ENCODE data around the gene PTGES3L.
"Not testable (repeated sequence)": the region's sequence is repeated elsewhere in the genome, so short reads cannot be mapped to it uniquely, and the experiment has no call there.

The PTGES3L gene

DNA sequence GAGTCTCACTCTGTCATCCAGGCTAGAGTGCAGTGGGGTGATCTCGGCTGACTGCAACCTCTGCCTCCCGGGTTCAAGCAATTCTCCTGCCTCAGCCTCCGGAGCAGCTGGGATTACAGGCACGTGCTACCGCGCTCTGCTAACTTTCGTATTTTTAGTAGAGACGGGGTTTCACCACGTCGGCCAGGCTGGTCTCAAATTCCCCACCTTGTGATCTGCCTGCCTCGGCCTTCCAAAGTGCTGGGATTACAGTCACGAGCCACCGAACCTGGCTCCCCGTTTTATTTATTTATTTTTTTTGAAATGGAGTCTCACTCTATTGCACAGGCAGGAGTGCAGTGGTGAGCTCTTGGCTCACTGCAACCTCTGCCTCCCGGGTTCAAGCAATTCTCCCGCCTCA is 4.2 kb downstream of the PTGES3L start:
- DNase-seq = not testable (repeated sequence)

DNA sequence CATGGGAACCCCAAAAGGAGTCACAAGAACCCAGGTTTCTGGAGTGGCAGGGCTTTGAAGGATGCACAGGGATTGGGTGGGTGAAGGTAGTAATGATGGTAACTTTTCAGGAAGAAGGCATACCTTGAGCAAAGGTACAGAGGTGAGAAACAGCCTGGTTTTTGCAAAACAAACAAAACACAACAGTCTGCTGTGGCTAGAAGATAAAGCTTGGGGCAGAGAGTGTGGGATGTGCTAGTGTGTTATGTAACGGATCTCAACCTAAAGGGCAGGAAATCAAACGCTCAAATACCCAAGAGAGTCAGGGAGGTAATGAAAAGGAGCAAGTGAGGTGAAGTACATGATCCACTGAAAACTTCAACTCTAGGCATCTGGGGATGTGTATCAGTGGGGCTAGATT is 4.6 kb downstream of the PTGES3L start:
- DNase-seq = no peak

DNA sequence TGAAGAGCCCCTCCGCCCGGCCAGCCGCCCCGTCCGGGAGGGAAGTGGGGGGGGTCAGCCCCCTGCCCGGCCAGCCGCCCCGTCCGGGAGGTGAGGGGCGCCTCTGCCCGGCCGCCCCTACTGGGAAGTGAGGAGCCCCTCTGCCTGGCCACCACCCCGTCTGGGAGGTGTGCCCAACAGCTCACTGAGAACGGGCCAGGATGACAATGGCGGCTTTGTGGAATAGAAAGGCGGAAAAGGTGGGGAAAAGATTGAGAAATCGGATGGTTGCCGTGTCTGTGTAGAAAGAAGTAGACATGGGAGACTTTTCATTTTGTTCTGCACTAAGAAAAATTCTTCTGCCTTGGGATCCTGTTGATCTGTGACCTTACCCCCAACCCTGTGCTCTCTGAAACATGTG is 6.6 kb downstream of the PTGES3L start:
- DNase-seq = not testable (repeated sequence)

DNA sequence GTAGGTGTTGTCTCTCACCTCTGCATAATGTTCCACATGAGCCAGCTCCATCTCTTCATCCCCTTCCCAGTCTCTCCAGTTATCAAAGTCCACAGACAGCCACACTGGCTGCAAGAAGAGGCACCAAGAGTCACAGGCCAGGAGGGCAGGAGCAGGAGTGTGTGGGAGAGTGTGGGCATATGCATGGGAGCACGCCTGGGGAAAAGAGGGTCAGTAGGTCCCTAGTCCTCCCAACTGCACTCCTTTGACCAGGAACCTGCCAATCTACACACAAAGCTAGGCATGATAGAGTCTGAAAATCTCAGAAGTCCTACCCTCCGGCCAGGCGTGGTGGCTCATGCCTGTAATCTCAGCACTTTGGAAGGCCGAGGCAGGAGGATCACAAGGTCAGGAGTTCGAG is 8.3 kb downstream of the PTGES3L start:
- DNase-seq = no peak

DNA sequence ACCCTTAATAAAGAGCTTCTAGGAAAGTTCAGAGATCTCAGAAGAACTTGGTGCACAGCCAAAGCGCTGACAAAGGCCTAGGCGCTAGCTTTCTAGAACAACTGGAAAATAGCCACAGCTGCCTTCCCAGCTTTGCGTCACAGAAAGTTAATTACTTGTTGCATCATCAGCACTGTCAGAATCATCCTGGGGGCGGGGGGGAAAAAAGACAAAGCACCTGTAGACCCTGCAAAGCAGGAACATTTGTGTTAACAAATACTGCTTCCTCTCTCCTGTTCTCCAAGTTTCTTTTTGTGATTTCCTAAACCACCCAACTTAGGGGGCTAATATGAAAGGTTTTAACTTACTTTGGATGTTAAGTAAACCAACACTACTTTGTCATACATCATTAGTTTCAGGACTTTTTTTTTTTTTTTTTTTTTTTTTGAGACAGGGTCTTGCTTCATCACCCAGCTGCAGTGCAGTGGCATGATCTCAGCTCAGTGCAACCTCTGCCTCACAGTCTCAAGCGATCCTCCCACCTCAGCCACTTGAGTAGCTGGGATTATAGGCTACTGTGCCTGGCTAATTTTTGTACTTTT is 10.8 kb downstream of the PTGES3L start:
- no peak for DNase-seq

DNA sequence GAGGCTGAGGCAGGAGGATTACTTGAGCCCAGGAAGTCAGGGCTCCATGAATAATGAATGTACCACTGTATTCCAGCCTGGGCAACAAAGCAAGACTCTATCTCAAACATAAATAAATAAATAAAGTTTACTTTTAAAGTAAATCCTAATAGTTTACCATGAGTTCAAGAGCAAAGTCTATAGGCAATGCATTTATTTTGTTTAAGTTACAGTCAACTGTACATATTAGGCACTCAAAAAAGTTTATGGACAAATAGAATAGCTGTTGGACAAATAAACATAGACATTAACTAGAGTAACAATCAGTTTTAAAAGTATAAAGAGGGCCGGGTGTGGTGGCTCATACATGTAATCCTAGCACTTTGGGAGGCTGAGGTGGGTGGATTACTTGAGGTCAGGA is 12.0 kb downstream of the PTGES3L start:
- no peak for DNase-seq

DNA sequence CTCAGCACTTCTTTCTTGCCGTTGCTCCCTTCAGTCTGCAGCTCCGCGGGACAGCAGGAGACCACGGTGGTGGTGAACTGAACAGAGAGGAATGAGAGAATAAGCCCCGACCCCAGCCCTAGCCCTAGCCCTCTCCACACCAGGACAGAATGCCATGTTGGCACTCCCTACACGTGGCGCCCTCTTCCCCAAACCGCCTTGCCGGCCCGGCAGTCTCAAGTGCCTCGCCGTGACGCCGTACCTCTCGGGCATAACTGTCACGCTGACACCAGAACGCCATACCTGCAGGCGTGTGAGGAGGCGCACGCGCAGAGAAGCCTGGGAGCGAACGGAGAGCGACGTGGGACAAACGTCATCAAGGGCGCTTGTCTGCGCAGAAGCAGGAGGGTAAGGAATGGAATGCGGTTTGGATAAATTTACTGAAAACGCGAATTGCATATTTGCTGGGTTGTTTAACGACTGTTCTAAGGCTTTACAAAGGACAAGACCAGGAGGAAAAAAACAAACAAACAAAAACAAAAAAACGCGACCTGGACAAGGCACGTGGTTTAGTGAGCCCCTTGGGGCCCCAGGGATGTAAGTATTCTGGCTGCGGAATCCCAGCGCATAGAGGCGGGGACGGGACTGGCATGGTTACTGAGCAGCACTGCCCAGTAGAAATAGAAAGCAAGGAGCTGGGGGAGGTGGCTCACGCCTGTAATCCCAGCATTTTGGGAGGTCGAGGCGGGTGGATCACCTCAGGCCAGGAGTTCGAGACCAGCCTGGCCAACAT is 15.5 kb downstream of the PTGES3L start, which contains the start of gene AARSD1:
AARSD1 (minus strand) TSS at position 294 of the 772 bp plus-strand sequence; CDS start at position 280, 14 bp downstream.
- peak; percentile 74 for DNase-seq

DNA sequence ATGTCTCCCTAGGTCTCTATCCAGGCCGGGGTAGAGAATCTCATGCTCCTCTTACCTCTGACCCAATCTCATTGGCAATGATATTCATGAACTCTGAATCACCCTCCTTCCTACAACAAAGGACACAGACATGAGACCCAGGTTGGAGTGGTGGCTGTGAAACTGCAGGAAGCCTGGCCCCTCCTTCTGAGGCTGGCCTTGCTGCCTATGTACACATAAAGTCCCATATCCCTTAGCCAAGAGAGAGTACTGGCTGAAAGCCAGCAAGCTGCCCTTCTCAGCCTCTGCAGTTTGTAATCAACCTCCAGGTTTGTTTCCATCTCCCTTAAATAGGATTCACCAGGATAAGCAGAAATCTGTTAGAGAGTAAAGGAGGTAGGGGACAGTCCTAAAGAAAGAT is 26.2 kb downstream of the PTGES3L start:
- DNase-seq = no peak

DNA sequence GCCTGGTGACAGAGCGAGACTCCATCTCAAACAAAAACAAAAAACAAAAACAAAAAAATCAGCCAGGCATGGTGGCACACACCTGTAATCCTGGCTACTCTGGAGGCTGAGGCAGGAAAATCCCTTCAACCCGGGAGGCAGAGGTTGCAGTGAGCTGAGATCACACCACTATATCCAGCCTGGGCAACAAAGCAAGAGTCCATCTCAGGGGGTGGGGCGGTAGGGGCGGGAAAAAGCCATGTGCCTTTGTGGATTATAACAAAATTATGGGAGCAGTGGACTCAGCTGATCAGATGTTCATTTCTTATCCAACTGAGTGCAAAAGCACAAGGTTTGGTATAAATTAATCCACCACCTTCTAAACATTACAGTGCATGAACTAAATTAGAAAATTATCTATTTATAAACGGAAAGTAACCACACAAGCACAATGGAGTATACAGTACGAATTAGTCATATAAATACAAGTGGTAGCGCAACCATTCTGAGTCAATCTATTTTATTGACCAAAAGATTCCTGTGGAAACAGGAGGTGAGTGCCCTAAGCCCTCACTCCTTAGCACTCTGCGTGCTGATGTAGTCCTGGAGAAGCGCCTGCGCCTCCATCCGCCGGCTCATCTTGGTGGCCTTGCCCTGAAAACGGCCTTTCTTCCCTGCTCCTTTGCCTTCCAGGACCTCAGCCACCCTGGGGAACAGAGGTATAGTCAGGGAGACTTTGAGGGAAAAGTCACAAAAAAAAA is 29.7 kb downstream of the PTGES3L start:
- no peak for DNase-seq

DNA sequence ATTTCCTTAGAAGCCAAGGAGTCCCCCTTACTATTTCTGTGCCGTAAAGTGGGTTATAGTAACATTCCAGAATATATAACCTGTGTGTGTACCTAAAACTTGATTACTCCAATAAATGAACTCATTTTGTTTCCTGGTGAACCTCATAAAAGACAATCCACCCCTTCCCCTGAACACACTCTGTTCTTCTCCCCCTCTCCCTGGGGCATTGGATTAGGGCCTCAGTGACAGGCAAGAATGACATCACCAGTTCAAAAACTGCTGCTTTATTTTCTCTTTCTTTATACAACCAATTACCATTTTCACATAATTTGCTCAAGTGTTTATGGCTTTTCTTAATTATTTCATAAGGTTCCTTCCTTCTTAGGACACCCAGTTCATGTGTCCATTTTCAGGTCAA is 33.1 kb downstream of the PTGES3L start:
- DNase-seq = no peak

DNA sequence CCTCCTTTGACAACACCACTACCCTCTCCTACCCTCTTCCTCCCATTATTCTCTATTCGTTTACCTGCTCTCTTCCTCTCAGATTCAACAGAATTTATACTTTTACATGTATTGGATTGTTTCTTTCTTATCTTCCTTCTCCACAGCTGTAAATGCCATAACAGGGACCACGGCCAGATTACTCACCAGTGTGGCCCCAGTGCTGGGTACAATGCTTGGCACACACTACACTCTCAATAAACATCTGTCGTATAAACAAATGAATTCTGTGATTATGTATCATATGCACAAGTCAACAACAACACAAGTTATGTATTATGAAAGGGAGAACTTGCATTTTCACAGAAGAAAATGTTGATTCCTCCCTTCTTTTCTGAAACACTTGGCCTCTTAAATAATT is 35.7 kb downstream of the PTGES3L start:
- DNase-seq = no peak

DNA sequence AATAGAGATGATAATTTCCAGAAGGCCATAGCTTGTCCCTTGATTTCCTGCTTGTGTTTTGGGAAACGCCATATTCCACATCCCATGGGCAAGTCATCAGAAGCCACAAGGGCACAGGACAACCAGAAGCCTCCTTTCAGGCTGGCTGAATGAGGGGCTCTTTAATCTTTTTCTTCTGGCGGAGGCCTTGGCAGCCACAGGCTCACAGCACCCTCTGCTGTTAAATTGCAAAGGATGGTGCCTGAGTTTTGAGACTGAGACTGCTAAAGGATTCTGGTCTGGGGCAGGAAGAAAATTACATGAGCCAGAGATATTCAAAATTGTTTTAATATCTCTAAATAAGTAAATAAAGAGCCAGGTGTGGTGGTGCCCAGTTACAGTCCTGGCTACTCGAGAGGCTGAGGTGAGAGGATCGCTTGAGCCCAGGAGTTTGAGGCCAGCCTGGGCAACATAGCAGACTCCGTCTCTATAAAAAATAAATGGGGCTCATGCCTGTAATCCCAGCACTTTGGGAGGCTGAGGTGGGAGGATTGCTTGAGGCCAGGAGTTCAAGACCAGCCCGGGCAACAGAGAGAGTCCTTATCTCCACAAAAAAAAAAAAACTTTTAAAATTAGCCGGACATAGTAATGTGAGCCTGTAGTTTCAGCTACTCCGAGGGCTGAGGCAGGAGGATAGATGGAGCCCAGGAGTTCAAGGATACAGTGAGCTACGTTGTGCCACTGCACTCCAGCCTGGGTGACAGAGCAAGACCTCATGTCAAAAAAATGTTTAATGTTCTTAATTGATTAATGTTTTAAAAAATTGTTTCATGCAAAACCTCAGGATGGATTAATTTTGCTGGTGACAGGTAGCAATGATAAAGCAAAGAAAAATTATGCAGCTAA is 41.9 kb downstream of the PTGES3L start:
- DNase-seq = no peak

DNA sequence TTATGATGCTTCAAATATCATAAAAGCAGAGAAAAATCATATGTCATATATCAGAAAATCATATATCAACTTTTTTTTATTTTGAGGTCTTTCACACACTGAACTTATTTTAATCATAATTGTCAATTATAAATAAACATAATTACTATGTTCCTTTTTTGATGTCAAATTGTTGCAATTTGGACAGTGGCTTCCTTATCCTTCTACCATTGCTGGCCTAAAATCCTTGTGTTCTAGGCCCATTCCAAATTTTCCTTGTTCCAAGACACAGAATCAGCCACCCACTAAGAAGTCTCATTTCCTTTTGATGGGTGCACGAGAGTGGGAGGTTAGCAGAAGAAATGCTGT is 50.4 kb downstream of the PTGES3L start:
- no peak for DNase-seq

DNA sequence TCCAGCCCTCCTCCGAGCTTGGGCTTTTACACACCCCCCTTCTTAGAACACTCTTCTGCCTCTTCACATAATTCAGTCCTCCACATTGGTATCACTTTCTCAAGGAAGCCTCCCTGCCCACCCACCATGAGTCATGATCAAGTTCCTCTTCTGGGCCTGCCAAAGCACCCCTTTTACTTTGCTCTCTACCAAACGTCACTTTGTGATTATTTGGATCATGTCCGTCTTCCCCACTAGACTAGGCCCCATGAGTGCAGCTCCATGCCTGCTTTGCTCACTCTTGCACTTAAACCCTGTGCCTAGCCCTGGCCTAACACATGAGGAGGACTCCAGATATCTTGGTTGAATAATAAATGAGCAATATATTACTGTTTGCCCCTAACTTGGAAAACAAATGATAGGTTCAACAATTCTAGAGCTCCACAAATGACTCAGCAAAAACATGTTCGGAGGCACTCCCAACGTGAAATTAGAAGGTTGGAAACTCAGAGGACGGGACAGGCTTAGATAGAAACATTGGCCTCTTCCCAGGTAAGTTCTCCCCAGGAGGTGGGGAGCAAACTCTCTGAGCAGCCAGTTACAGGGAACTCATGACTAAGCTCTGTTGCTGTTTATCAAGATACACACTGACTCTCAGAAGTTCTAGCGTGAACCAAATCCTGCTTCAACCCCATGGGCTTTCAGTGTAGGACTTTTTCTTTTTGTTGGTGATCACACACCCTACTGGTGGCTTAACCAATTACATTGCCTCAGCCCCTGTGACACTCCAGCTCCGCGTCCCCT is 51.0 kb downstream of the PTGES3L start:
- DNase-seq = no peak

DNA sequence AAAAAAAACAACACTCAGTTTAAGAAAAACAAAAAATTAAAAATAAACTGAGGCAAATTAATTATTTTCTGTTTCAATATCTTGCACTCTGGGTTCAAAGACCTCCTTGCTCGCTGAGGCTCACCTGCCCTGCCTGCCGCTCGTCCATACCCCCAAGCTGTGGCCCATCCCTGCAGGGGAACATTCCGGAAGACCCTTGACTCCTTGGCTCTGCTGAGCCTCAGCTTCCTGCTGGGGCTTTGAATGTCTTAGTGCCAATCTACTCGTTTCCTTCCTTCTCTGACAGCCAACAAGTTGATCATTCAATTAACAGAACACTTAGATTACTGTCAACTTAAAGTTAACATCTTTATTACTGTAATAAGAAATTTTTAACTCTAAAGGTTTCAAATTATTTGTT is 55.0 kb downstream of the PTGES3L start:
- no peak for DNase-seq

DNA sequence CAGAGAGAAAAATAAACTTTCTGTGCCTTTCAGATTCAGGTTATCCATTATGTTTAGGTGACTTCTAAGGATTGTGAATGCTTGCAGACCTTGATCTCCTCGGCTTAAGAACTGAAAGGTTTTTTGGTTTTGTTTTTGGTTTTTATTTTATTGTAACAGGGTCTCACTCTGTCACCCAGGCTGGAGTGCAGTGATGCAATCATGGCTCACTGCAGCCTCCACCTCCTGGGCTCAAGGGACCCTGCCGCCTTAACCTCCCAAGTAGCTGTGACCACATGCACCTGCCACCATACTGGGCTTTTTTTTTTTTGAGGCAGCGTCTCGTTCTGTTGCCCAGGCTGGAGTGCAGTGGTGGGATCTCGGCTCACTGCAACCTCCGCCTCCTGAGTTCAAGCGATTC is 56.4 kb downstream of the PTGES3L start:
- not testable (repeated sequence) for DNase-seq

DNA sequence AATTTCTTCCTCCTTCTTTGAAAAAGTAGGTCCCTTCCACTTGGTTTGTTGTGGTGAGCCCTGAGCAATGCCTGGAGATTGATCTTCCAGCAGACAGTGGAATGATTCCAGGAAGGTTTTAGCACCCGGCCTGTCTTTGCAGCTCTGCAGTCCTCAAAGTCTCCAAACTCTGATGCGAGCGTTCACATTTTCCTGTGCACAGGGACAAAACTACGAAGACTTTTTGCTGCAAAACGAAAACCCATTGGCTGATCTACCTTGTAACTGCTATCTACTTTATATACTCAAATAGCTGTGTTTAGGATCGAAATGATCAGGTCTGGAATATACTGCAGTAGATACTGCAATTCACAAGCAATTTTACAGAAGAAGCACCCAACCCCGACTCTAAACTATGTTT is 57.6 kb downstream of the PTGES3L start:
- no peak for DNase-seq

DNA sequence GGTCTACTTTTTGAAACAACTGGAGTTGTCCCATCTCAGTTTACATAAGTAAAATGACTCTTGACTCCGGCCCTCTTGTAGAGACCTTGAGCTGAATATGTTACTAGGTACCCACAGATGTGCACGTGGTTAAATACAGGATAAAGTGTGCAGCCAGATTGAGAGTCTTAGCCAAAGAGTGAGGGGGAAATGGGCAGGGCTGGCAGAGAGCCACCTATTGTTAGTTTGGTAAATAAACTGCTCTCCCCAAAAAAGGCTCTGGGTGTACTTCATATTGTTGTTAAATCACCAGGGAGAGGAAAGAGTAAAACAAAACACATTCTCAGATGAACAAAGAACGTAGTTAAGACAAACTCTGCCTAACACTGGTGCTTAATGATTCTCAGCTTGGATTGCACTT is 59.0 kb downstream of the PTGES3L start:
- DNase-seq = no peak

DNA sequence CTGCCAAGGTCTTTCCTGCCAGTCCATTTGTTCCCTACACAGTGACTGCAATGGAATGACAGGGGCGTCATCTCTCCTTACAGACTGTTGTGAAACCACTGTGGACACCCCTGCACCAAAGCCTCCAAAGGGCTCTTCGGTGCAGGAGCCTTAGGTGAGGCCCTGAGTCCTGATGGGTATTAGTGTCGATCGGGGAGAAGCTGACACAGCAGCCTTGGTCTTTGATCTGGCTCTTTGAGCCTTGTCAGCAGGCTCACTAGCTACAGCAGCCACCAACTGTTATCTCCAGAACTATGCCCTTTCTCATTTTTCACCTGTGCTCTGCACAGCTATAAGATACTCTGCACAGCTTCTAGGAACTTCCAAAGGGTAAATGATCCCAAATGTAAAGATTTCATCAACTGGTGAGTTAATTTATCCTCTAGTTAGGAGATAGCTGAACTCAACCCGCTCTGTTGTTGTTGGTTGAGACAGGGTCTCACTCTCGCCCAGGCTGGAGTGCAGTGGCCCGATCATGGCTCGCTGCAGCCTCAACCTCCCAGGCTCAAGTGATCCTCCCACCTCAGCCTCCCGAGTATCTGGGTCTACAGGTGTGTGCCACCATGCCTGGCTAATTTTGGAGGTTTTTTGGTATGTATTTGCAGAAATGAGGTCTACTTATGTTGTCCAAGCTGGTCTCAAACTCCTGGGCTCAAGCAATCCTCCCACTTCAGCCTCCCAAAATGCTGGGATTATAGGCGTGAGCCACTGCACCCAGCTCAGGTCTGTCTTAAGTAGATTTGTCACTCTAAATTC is 59.6 kb downstream of the PTGES3L start:
- no peak for DNase-seq

DNA sequence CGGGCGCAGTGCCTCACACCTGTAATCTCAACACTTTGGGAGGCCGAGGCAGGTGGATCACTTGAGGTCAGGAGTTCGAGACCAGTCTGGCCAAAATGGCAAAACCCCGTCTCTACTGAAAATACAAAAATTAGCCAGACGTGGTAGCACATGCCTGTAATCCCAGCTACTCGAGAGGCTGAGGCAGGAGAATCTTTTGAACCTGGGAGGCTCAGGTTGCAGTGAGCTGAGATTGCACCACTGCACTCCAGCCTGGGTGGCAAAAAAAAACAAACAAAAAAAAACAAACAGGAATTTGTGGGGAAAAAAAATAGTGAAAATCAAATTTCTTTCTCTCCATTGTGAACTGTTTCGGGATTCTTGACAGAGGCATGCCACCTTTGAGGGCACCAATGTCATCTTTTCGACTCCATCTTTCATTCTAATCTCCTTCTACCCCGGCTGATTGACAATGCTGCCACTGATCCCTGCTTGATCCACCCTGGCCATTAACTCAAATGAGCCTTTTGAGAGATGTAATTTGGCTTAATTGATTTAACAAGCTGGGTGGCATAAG is 60.3 kb downstream of the PTGES3L start:
- not testable (repeated sequence) for DNase-seq

DNA sequence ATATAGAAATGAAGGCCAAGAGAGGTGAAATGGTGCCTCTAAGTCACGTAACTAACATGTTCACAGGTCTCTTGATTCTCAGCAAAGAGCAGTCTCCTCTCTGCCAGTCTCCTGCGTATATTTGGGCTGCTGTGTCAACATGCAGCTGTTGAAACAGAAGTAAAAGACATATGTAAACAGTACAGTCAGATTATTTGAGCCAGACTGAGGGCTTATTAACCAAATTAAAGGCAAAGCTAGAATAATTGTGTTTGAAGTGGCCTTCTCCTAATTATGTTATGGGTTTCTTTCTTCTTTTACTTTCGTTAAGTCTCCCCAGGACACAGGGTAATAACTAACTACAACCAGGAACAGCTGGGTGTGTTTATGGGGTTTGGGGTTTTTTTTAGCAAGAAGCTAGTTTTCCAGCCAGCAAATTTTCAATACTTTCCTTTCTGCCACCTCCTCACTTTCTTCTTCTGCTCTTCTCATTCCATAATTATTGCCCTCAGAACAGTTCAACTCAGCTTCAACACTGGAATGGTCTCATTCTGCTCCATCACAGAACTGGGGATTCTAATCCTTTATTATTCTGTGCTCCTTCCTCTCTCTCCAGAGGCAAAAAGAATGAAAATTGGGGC is 60.9 kb downstream of the PTGES3L start:
- no peak for DNase-seq

Measured in NCI-H1048 (cell line).